ENCODE data around the gene CHST15.

- TF ChIP-seq CTCF (IDR thresholded peaks at IDR 0.05) (no peak), POLR2A (IDR thresholded peaks at IDR 0.05) (no peak), POLR2AphosphoS5 (IDR thresholded peaks at IDR 0.05; ENCODE audit: insufficient read depth in 1 of 2, low read depth in 1 of 2) (no peak)
Observed at GRCh38 chr10:123995082-123995460, 98.3 kb downstream of the CHST15 start.

Data from vagina (tissue), 2 donors.